ENCODE measurements around the gene VENTX. TPM values are rescaled to one million over a fixed set of nuclear protein-coding genes. Genes with fewer than 3 reads are reported as not detected.

The VENTX gene
- total and polyA plus RNA-seq, 2 of the 4 experiments (the other 2 are of a cell fraction): not detected

- no peak for DNase-seq
- Histone ChIP-seq H3K9me3 (ENCODE audit: control insufficient read depth, insufficient read depth, low read length) (no peaks in the 10 kb centered on the region), H2BK20ac (ENCODE audit: low read depth, low read length) (no peak overlapping the region), H2AK5ac (ENCODE audit: low read depth, low read length) (no peak overlapping the region), H2BK120ac (ENCODE audit: low read depth, low read length) (no peak overlapping the region), H3K9me1 (ENCODE audit: insufficient read depth, low read length) (no peaks in the 10 kb centered on the region), H3K23ac (ENCODE audit: low read depth, low read length) (no peak overlapping the region), H3K56ac (ENCODE audit: extremely low read depth, insufficient read depth, low read length) (no peak overlapping the region), H3K27me3 (ENCODE audit: control insufficient read depth, insufficient read depth, low read length) (no peaks in the 10 kb centered on the region; the same call in 1 of the 2 replicates), H2BK5ac (ENCODE audit: low read depth, low read length, poor library complexity, severe bottlenecking) (no peak overlapping the region), H4K20me1 (ENCODE audit: insufficient read depth, low read length) (no peaks in the 10 kb centered on the region), H3K14ac (replicated peaks; ENCODE audit: low read depth, low read length) (no peak overlapping the region), H3K4me2 (ENCODE audit: low read depth, low read length) (no peak overlapping the region), H2AK9ac (replicated peaks; ENCODE audit: low read depth, low read length, poor library complexity) (no peak overlapping the region), H3K27ac (ENCODE audit: insufficient read depth, low read length) (no peak overlapping the region), H3K4me3 (ENCODE audit: insufficient read depth, low read depth, low read length) (no peak overlapping the region), H3K79me1 (ENCODE audit: low read depth in 1 of 2, low read length in 2 of 2) (no peaks in the 10 kb centered on the region), H3K18ac (ENCODE audit: low read depth, low read length) (no peak overlapping the region), H4K5ac (ENCODE audit: low read depth, low read length) (no peak overlapping the region), H2AFZ (replicated peaks; ENCODE audit: low read length, poor library complexity) (no peak overlapping the region), H3K4ac (ENCODE audit: low read depth, low read length) (no peak overlapping the region), H4K8ac (ENCODE audit: low read depth in 2 of 2, low read length in 2 of 2) (no peak overlapping the region), H3K9ac (ENCODE audit: low read depth, low read length) (no peak overlapping the region), H3K36me3 (ENCODE audit: control insufficient read depth, insufficient read depth, low read length) (peaks cover 4% of the 10 kb centered on the region; the same call in 1 of the 2 replicates), H4K91ac (ENCODE audit: insufficient read depth, low read depth, low read length) (no peak overlapping the region), H2BK15ac (ENCODE audit: low read depth, low read length) (no peak overlapping the region), H3K4me1 (ENCODE audit: control insufficient read depth, insufficient read depth, low read length) (no peaks in the 10 kb centered on the region; the same call in 1 of the 2 replicates)
- intact Hi-C loops (cut with micrococcal nuclease): no loop called here
- in situ Hi-C loops (cut with MboI; ENCODE audit: low sequenced_read_pairs): loop anchor here (25.0 kb wide), 1 partner anchor 605 kb away; no protein-coding TSS in a partner anchor
- ATAC-seq (ENCODE audit: low read depth): no peak
- POLR2A ChIA-PET (ENCODE audit: unreplicated experiment): no interaction called here
- WGBS, 2 experiments (ENCODE audit: extremely low coverage in 2 of 2, insufficient read length in 1 of 2): 62% methylated on average over 5 of the region's 14 CpGs; no CpG with 5 or more reads in 1 of the 2 experiments
- no TSS peak for BruUV-seq (replicated peaks)
- CTCF ChIA-PET: no interaction called here
- dilution Hi-C loops (cut with HindIII; ENCODE audit: low sequenced_read_pairs, unreplicated experiment): no loop called here
- TF ChIP-seq MAFK (IDR thresholded peaks at IDR 0.05; ENCODE audit: low read depth, low read length): no peak
- no peak for TF ChIP-seq USF2 (IDR thresholded peaks at IDR 0.05; ENCODE audit: low read depth, low read length)
- no peak for TF ChIP-seq RFX5 (IDR thresholded peaks at IDR 0.05; ENCODE audit: low read depth, low read length)
- TF ChIP-seq RAD21 (IDR thresholded peaks at IDR 0.05; ENCODE audit: low read length): no peak
- no peak for TF ChIP-seq BHLHE40 (IDR thresholded peaks at IDR 0.05; ENCODE audit: low read depth, low read length)
- TF ChIP-seq ELK1 (IDR thresholded peaks at IDR 0.05; ENCODE audit: borderline replicate concordance, low read depth, low read length): no peak
- TF ChIP-seq CHD1 (IDR thresholded peaks at IDR 0.05; ENCODE audit: low read depth, low read length): no peak
- TF ChIP-seq RCOR1 (IDR thresholded peaks at IDR 0.05; ENCODE audit: insufficient replicate concordance, low read length): no peak
- no peak for TF ChIP-seq FOS (IDR thresholded peaks at IDR 0.05; ENCODE audit: low read depth, low read length)
- no peak for TF ChIP-seq POLR2A (IDR thresholded peaks at IDR 0.05; ENCODE audit: low read depth, low read length)
Measured at GRCh38 chr10:133267293-133267692, 29.6 kb downstream of the VENTX start.
